IPS-18c (cell line): Measurements from ENCODE around the gene SLC36A1.
"Not testable (repeated sequence)": the region's sequence is repeated elsewhere in the genome, so short reads cannot be mapped to it uniquely, and the experiment has no call there.

Source experiments
- H3K4me3 ChIP-seq: 2 replicates; pipeline ENCODE4 v1.7.0; 2013; ENCODE audit warnings: low read depth, mild to moderate bottlenecking, low read length, moderate library complexity; ENCODE audit not compliant: insufficient read depth
- H3K9me3 ChIP-seq: one replicate; pipeline ENCODE4 v1.6.1; 2013; ENCODE audit warnings: mild to moderate bottlenecking, low read length, moderate library complexity; ENCODE audit not compliant: control insufficient read depth, insufficient read depth

Gene SLC36A1

DNA sequence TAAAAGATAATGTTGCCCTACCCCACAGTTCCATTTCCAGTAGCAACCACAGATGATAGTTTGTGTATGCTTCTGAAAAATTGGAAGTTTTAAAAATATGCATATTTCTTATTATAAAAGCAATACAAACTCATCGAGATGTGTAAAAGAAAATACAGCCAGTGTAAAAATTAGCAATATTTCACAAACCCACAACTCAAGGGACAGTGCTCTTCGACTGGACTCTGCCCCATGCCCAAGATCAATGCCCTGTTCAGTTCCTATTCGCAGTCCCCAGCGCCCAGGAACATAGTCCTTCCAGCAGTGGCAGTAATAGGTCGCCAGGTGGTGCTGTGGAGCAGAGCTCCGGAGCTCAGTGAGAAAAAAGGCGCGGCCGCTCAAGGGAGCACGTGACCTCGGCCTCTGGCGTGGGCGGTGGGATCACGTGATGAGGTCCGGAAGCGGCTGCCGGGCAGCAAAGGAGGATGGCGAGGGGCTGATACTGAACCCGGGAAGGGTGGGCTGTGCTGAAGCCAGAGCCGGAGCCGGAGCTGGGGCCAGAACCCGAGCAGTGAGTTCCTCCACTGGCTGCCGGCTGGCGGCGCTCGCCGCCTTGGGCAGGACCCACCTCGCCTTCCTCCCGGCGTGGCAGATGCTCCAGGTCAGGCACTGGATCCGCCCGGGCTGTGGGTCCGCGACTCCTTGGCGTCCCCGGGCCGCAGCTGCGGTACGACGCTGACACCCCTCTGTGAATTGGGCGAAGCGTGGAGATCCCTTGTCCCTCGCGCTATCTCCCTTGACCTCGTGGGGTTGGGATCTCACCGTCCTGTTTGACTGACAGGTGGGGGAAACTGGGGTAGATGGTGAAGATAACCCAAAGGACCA is at the start of gene SLC36A1:
TSS of gene SLC36A1 (plus strand) at position 430 of the 864 bp plus-strand sequence. CDS start 11,190 bp downstream, outside the sequence.
- Histone ChIP-seq H3K4me3 (peak within 1 kb of the TSS; percentile 56), H3K9me3 (no peaks in the 10 kb centered on the region)

DNA sequence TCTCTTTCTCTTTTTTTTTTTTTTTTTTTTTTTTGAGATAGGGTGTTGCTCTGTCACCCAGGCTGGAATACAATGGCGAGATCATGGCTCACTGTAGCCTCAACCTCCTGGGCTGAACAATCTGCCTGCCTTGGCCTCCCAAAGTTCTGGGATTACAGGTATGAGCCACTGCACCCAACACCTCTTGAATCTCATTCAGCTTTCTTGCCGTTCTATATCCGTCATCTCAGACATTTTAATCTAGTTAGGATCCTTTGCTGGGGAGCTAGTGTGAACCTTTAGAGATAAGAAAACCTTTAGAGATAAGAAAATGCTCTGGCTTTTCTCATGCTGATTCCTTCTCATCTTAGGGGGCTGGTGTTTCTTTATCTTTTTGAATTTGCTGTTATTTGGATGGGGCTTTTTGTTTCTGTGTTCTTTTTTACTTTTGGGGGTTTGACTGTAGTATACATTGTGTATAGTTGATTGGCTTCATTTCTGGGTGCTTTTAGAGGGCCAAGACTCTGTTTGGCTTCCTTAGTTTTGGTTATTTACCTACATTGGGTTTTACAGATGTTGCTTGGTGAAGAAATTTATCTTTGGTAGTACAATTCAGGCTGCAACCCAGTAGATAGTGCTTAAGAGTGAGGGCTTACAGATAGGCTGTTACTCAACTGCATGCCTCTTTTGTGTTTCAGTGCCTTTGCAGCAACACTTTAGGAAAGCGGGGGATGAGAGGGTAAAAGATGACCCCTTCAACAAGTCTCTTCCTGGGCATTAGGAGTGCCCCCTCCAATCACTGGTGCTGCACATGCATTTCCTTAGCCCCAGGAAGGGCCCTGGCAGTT is 41.9 kb upstream of the SLC36A1 start:
- Histone ChIP-seq H3K4me3 (no peak overlapping the region), H3K9me3 (no peaks in the 10 kb centered on the region)

DNA sequence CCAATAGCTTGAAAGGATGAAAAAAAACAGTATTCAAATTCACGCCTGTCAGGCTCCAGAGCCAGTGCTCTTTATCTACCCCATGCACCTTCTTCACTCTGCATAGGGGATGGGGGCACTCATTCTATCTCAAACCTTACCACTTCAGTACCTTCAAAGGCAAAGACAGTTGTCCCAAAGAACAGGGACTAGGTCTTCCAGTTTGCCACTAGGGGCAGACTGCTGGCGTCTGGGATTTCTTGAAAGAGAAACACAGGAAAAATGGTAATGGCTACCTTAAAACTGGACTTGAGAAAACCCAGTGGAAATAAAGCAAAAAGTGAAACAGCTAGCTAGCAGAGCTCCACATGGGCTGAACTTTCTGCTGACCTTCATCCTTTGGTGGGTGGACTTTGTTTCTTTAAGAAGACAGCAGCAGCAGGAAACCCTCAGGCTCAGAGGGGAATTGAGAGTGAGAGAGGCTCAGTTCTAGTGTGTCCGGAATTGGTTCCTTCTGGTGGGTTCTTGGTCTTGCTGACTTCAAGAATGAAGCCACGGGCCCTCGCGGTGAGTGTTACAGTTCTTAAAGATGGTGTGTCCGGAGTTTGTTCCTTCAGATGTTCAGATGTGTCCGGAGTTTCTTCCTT is 41.0 kb upstream of the SLC36A1 start:
- Histone ChIP-seq H3K4me3 (no peak overlapping the region), H3K9me3 (no peaks in the 10 kb centered on the region)

- no peak overlapping the region for H3K4me3 ChIP-seq
- no peaks in the 10 kb centered on the region for H3K9me3 ChIP-seq
Measured at GRCh38 chr5:151408591-151409230, 38.7 kb upstream of the SLC36A1 start.

DNA sequence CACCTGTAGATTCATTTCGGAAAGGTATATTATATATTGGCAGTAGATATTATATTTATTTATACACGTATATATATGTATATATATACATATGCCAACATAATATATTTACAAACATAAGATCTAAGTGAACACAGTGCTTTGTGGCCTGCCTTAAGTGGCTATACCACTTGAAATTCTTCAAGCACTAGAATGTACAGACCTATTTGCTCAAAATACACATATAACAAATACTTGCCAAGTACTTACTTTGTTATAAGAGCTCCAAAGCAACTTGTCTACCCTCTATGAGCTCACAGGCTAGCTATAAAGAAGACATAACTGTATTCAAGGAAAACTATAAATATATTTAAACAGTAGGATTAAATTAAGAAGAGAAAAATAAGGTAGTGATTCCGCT is 33.6 kb upstream of the SLC36A1 start:
- Histone ChIP-seq H3K9me3 (peaks cover 10% of the 10 kb centered on the region), H3K4me3 (no peak overlapping the region)

DNA sequence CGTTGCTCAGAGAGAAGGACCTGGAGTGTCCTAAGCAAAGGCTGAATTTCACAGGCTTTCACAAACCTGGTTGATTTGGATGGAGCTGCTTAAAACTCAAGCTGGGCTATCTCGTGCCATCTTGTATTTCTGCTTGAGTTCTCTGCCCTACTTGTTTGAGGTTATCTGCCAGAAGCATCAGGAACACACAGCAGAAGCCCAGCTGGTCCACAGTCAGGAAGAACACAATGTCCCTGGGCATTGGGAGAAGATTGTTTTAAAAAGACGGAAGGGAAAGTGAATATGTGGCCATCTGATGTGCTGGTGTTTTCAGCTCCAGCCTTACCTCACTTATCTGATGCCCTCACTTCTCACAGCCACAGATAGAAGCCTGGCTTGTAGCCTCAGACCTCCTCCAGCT is 32.9 kb upstream of the SLC36A1 start:
- H3K4me3 ChIP-seq: no peak overlapping the region
- H3K9me3 ChIP-seq: peaks cover 10% of the 10 kb centered on the region

DNA sequence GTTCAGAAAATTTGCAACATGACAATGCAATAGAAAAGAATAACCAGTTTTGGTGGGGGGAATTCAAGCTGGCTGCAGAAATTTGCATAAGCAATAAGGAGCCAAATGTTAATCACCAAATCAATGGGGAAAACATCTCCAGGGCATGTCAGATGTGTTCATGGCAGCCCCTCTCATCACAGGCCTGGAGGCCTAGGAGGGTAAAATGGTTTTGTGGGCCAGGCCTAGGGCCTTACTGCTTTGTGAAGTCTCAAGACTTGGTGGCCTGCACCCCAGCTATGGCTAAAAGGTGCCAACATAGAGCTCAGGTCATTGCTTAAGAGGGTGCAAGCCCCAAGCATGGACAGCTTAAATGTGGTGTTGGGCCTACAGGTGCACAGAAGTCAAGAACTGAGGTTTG is 29.7 kb upstream of the SLC36A1 start:
- H3K4me3 ChIP-seq: no peak overlapping the region

DNA sequence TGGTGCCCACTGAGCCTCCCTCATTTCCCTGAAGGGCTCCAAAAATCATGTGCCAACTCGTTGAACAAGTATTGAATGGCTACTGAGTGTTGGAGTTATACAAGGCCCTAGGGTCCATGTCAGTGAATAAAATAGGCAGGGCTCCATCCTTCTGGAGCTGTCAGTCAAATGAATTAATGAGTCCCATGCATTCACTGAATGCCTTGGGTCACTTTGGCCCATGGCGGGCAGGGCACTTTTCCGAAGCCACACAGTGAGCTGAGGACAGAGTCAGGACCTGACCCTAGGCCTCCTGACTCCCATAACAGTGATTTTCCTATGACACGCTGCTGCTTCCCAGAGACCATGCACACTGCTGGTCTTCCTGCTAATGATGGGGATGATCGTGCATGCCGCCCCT is 27.3 kb upstream of the SLC36A1 start:
- Histone ChIP-seq H3K4me3 (no peak overlapping the region), H3K9me3 (peaks cover 10% of the 10 kb centered on the region)

More for the DNA sequence above, 29.7 kb upstream of the SLC36A1 start:
- H3K9me3 ChIP-seq: peaks cover 10% of the 10 kb centered on the region

- no peaks in the 10 kb centered on the region for H3K9me3 ChIP-seq
- no peak overlapping the region for H3K4me3 ChIP-seq
Measured at GRCh38 chr5:151424892-151425523, 22.4 kb upstream of the SLC36A1 start.

DNA sequence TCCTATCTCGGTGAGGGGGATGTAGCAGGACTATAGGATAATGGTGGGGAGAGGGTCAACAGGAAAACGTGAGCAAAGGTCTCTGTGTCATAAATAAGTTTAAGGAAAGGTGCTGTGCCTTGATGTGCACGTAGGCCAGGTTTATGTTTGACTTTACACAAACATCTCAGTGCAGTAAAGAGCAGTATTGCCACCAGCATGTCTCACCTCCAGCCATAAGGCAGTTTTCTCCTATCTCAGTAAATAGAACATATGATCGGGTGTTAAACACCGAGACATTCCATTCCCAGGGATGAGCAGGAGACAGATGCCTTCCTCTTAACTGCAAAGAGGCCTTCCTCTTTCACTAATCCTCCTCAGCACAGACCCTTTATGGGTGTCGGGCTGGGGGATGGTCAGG is 21.1 kb upstream of the SLC36A1 start:
- not testable (repeated sequence) for H3K4me3 ChIP-seq, H3K9me3 ChIP-seq

DNA sequence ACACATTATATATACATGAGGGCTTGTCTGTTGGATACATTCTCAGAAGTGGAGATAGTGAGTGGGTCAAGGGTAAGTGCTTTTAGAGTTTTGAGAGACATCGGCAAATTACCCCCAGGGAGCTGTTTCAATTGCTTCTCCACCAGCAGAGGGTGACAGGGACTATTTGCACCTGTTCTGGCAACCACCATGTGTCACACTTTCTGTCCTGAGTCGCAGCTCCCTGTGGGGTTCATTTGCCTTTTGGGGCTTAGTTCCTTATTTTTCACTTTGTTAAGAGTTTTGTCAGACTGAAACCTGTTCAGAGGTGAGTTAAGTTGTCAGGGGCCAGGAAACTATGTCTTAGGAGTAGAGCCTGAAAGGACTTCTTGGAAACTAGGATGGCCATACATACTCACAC is 20.1 kb upstream of the SLC36A1 start:
- H3K4me3 ChIP-seq: no peak overlapping the region

DNA sequence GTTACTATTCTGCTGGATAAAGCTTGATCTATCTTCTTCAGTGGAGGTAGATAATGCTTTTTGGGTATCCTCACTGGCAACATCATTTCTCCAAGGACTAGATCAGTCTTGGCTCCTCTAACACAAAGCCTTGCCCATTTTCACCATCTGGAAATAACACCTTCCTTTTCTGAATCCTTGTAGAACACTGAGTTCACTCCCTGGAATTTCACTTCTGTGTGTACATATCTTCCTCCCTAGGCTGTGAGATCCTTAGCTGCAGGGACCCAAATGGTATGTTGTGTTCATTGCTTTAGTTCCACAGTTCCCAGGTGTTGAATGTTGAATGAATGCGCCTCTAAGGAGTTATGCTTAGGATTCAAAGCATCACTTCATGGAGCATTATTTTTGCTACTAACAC is 16.7 kb upstream of the SLC36A1 start:
- no peak overlapping the region for H3K4me3 ChIP-seq
- no peaks in the 10 kb centered on the region for H3K9me3 ChIP-seq

More for the DNA sequence above, 20.1 kb upstream of the SLC36A1 start:
- no peaks in the 10 kb centered on the region for H3K9me3 ChIP-seq

- no peaks in the 10 kb centered on the region for H3K9me3 ChIP-seq
- no peak overlapping the region for H3K4me3 ChIP-seq
Measured at GRCh38 chr5:151431666-151432065, 15.7 kb upstream of the SLC36A1 start.

DNA sequence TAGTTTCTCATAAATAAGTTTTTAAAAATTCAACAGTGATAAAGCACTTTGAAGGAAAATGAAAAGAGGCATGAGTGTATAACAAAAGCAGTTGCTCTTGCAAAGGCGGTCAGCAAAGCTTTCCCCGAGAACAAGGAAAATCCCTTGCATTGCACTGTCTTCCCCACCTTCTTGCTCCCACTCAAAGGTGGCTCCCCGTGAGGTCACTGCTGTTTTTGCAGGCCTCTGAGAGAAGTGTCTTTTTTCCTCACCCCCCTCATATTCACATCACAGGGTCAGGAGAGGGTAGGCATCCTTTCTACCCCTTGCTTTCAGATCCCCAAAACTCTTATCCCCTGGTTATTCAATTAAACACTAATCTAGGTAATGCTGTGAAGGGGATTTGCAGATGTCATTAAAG is 15.2 kb upstream of the SLC36A1 start:
- Histone ChIP-seq H3K9me3 (no peaks in the 10 kb centered on the region), H3K4me3 (no peak overlapping the region)

- Histone ChIP-seq H3K4me3 (no peak overlapping the region), H3K9me3 (no peaks in the 10 kb centered on the region)
Measured at GRCh38 chr5:151434570-151435237, 12.7 kb upstream of the SLC36A1 start.
